ENCODE measurements around the gene DACH1.

The DACH1 gene

GRCh38 chr13:71873418-71874247 lies 6.6 kb upstream of the DACH1 start:
- H3K27ac ChIP-seq = no peak overlapping the region
- no peak for TF ChIP-seq ZFX (IDR thresholded peaks at IDR 0.05)
- TF ChIP-seq CTCF (conservative IDR thresholded peaks at IDR 0.05) = no peak

- no peak overlapping the region for H3K27ac ChIP-seq
- no peak for TF ChIP-seq ZFX (IDR thresholded peaks at IDR 0.05)
- TF ChIP-seq CTCF (conservative IDR thresholded peaks at IDR 0.05) = no peak
Measured at GRCh38 chr13:71871844-71872243, 4.8 kb upstream of the DACH1 start.

GRCh38 chr13:71871176-71871754 lies 4.3 kb upstream of the DACH1 start:
- no peak for TF ChIP-seq ZFX (IDR thresholded peaks at IDR 0.05)
- no peak for TF ChIP-seq CTCF (conservative IDR thresholded peaks at IDR 0.05)
- no peak overlapping the region for H3K27ac ChIP-seq

- TF ChIP-seq ZFX (IDR thresholded peaks at IDR 0.05) (no peak), CTCF (conservative IDR thresholded peaks at IDR 0.05) (no peak)
- H3K27ac ChIP-seq = no peak overlapping the region
Measured at GRCh38 chr13:71870100-71870499, 3.1 kb upstream of the DACH1 start.

- H3K27ac ChIP-seq = no peak overlapping the region
- TF ChIP-seq CTCF (conservative IDR thresholded peaks at IDR 0.05) = no peak
- no peak for TF ChIP-seq ZFX (IDR thresholded peaks at IDR 0.05)
Measured at GRCh38 chr13:71869274-71869673, 2.3 kb upstream of the DACH1 start.

GRCh38 chr13:71866335-71867130 lies 471 bp downstream of the DACH1 start:
- no peak overlapping the region for H3K27ac ChIP-seq
- TF ChIP-seq ZFX (IDR thresholded peaks at IDR 0.05) (no peak), CTCF (conservative IDR thresholded peaks at IDR 0.05) (no peak)

GRCh38 chr13:71865874-71866334 lies 1.1 kb downstream of the DACH1 start:
- TF ChIP-seq CTCF (conservative IDR thresholded peaks at IDR 0.05) = no peak
- TF ChIP-seq ZFX (IDR thresholded peaks at IDR 0.05) = no peak
- H3K27ac ChIP-seq = no peak overlapping the region
